A673 (cell line): ENCODE measurements around the gene AMOTL1. TPM values are rescaled to one million over a fixed set of nuclear protein-coding genes. Genes with fewer than 3 reads are reported as not detected.

Experiments used
- BruUV-seq: library from RNA; stranded (reverse); fragments of 400-500 nt; replicated peaks from 2 replicates; lab custom pipeline; 2021; lab: Mats Ljungman, UMichigan
- CTCF ChIA-PET: fragments of 300-600 bp; sonication (Branson Sonifier 250); formaldehyde crosslinking; loops from one replicate; lab custom pipeline; 2022; ENCODE audit warnings: antibody characterized with exemption; lab: Charles Lee
- POLR2A ChIA-PET: fragments of 300-600 bp; sonication (Branson Sonifier 250); formaldehyde crosslinking; loops from one replicate; lab custom pipeline; 2022; ENCODE audit warnings: antibody characterized with exemption; ENCODE audit not compliant: low non-redundant PET; lab: Charles Lee
- DNase-seq: peaks from one replicate; pipeline ENCODE4 v3.0.0-alpha.2; 2015; ENCODE audit warnings: low spot score
- H3K27ac ChIP-seq: fragments of 200-600 bp; sonication (generic); 2 replicates; pipeline ENCODE4 v1.5.1; 2016; ENCODE audit warnings: mixed run types, low read depth, mild to moderate bottlenecking, mixed read lengths, antibody characterized with exemption, low read length; ENCODE audit not compliant: poor library complexity, severe bottlenecking
- H3K27me3 ChIP-seq: fragments of 200-600 bp; sonication (generic); replicated peaks from 2 replicates; pipeline ENCODE4 v1.6.1; 2017; ENCODE audit warnings: mixed run types, low read depth, mild to moderate bottlenecking, mixed read lengths, antibody characterized with exemption, low read length; ENCODE audit not compliant: insufficient read depth, poor library complexity
- H3K36me3 ChIP-seq: fragments of 200-600 bp; sonication (generic); 2 replicates; pipeline ENCODE4 v1.6.1; 2016; ENCODE audit warnings: mixed run types, mild to moderate bottlenecking, mixed read lengths, antibody characterized with exemption, low read length; ENCODE audit not compliant: insufficient read depth, poor library complexity, severe bottlenecking
- H3K4me1 ChIP-seq: fragments of 200-600 bp; sonication (generic); 2 replicates; pipeline ENCODE4 v1.6.1; 2017; ENCODE audit warnings: mixed run types, mild to moderate bottlenecking, mixed read lengths, antibody characterized with exemption, low read length; ENCODE audit not compliant: insufficient read depth, poor library complexity, severe bottlenecking
- H3K4me3 ChIP-seq: fragments of 200-600 bp; sonication (generic); 2 replicates; pipeline ENCODE4 v1.5.1; 2016; ENCODE audit warnings: low read depth, mixed run types, mild to moderate bottlenecking, mixed read lengths, low read length; ENCODE audit not compliant: poor library complexity, severe bottlenecking
- H3K9me3 ChIP-seq: fragments of 200-600 bp; sonication (generic); 2 replicates; pipeline ENCODE4 v1.6.1; 2016; ENCODE audit warnings: mixed run types, low read depth, mild to moderate bottlenecking, mixed read lengths, antibody characterized with exemption, low read length; ENCODE audit not compliant: poor library complexity, severe bottlenecking
- CTCF ChIP-seq: fragments of 300-800, 200-600 bp; sonication (generic); conservative IDR thresholded peaks from 2 replicates; pipeline ENCODE4 v1.5.1; 2017; ENCODE audit warnings: low read depth, mild to moderate bottlenecking, antibody characterized with exemption, low read length, moderate library complexity, mixed read lengths
- EZH2 ChIP-seq: fragments of 200-600 bp; sonication (generic); IDR thresholded peaks from 2 replicates; pipeline ENCODE4 v1.6.1; 2017; ENCODE audit warnings: borderline replicate concordance, low read depth, mild to moderate bottlenecking, mixed read lengths, antibody characterized with exemption, low read length; ENCODE audit not compliant: poor library complexity, severe bottlenecking
- intact Hi-C: fragments of 100-400 bp; cut with micrococcal nuclease; formaldehyde crosslinking; loops from one replicate; pipeline ENCODE4 v1.10.0; 2022; ENCODE audit not compliant: unreplicated experiment
- total RNA-seq: library from RNA; stranded (reverse); gene quantifications from 2 replicates; pipeline ENCODE4 v1.2.3, GENCODE V29; 2021

AMOTL1 gene
- total RNA-seq, 1 experiment from 2014 or later = 68.5 TPM

GRCh38 chr11:94888204-94888603 lies 120.0 kb downstream of the AMOTL1 start:
- ChIA-PET CTCF (no interaction called here), POLR2A (no interaction called here)
- intact Hi-C loops = no loop called here
- Histone ChIP-seq H3K27ac (no peak overlapping the region), H3K4me1 (no peaks in the 10 kb centered on the region), H3K4me3 (no peak overlapping the region), H3K9me3 (peaks cover 7% of the 10 kb centered on the region), H3K27me3 (no peaks in the 10 kb centered on the region), H3K36me3 (no peaks in the 10 kb centered on the region)
- DNase-seq = no peak
- no peak for TF ChIP-seq EZH2
- no peak for TF ChIP-seq CTCF
- BruUV-seq = no TSS peak

GRCh38 chr11:94895451-94895850 lies 127.3 kb downstream of the AMOTL1 start:
- BruUV-seq = no TSS peak
- Histone ChIP-seq H3K4me3 (no peak overlapping the region), H3K36me3 (no peaks in the 10 kb centered on the region), H3K4me1 (no peaks in the 10 kb centered on the region), H3K9me3 (peaks cover 6% of the 10 kb centered on the region), H3K27me3 (no peaks in the 10 kb centered on the region), H3K27ac (no peak overlapping the region)
- ChIA-PET POLR2A (no interaction called here), CTCF (no interaction called here)
- DNase-seq = peak; percentile 15
- intact Hi-C loops = loop anchor here (5.0 kb wide), 1 partner anchor 378 kb away; no protein-coding TSS in a partner anchor
- TF ChIP-seq CTCF = no peak
- TF ChIP-seq EZH2 = no peak

- Histone ChIP-seq H3K36me3 (no peaks in the 10 kb centered on the region), H3K27me3 (no peaks in the 10 kb centered on the region), H3K4me3 (no peak overlapping the region), H3K9me3 (peaks cover 6% of the 10 kb centered on the region), H3K4me1 (no peaks in the 10 kb centered on the region), H3K27ac (no peak overlapping the region)
- TF ChIP-seq CTCF = no peak
- TF ChIP-seq EZH2 = no peak
- ChIA-PET CTCF (interaction anchor here (0.6 kb wide), 1 partner anchor 51 kb away, joined by 4 read pairs; no protein-coding TSS in a partner anchor), POLR2A (no interaction called here)
- peak; percentile 14 for DNase-seq
- BruUV-seq = no TSS peak
- intact Hi-C loops = loop anchor here (5.0 kb wide), 1 partner anchor 379 kb away; no protein-coding TSS in a partner anchor
Observed at GRCh38 chr11:94895971-94896370, 127.8 kb downstream of the AMOTL1 start.
